HG02798 (cell line): Measurements from ENCODE around the gene IL25.

ENCODE experiments used
- ATAC-seq: cut with Tn5 transposase; IDR thresholded peaks from one replicate; pipeline ENCODE4 v1.9.1; 2021; ENCODE audit warnings: mild to moderate bottlenecking; ENCODE audit not compliant: unreplicated experiment, poor library complexity

Gene IL25

DNA sequence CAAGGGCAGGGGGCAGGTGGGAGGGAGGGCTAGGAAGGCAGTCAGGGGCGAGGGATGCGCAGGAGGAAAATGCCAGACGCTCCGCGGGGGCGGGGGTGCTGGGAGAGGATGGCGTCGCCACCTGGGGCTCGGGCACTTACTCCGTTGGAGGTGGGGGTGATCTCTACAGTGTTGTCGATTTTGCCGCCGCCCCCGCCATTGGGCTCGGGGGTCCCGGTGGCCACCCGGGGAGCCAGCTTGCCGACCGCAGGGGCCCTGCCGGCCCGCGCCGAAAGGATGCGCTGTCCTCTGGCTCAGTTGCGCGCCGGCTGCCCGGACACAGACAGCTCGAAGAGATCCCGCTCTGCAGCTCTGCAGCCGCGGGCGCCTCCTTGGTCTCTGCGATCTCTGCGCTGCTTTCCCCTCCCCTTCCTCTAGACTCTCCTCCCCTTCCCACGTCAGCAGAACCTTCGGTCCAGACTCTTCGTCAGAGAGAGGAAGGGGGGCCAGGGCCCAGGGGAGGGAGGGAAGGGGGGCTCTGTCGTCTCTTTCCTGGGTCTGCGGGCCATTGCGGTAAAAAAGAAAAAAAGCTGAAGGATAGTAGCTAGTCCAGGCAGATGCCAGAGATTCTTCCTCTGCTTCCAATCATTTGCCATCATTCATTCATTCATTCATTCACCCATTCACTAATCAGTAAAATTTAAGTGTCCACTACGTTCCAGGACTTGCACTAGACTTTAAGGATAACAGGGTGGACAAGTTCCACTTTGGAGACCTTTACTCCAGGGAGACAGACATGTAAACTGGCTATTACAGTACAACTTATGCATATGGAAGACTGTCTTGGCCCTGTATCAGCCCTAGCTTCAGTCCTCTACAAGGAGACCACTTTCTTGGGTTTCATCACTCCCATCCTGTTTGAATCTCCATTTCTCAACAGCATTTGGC, 19.8 kb upstream of the IL25 start, which contains the start of gene SLC22A17:
TSS of gene SLC22A17 (minus strand) at position 382 of the 927 bp plus-strand sequence.
- ATAC-seq = no peak

DNA sequence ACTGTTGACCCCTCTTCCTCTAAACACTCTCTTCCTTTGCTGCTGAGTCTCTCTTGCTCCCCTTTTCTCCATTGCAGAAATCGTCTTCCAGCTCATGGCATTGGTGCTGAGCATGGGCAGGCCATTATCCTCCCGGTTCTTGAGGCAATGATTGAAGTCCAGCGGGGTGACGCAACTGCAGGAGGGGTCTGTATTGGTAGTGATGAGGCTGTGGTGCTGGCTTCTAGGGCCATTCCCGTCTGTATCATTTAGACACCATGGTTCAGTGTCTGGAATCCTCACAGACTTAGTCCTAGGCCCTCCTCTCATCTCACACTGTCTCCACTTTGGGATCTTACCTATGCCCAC, 19.2 kb upstream of the IL25 start:
- ATAC-seq = no peak

DNA sequence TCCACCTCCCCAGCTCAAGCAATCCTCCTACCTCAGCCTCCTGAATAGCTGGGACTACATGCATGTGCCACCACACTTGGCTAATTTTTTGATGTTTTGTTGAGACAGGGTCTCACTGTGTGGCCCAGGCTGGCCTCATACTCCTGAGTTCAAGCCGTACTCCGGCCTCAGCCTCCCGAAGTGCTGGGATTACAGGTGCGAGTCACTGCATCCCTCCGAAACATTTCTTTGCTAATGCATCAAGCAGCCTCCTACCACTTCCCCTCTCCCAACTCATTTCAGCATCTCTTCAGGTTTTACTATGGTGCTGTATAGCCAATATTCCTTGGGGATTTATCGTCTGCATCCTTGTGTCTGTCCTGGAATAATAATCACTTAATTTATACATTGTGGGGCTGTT, 17.6 kb upstream of the IL25 start:
- ATAC-seq = no peak

DNA sequence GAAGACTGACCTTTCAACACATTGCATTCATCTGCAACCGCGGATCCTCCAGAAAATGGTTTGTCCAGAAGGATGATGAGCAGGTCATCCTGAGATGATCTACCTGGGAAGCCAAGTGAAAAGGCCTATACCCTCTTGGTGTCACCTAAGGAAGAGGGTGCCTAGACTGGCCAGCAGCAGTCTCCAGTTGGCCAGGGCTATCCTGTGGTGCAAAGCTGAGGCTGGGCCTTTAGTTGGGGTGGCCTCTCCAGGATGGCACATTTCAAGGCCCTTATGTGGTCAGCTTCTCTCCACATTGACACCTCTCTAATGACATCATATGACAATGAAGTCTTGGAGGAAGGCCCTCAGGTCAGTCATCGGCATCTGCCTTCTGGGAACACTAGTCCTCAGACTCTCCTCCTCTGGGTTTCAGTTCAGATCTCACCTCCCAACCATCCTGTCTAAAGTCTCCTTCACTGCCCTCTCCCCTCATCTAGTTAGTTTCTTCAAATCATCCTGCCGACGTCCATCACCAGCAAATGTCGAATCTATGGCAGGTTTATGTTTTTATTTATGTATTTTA, 16.7 kb upstream of the IL25 start:
- no peak for ATAC-seq

DNA sequence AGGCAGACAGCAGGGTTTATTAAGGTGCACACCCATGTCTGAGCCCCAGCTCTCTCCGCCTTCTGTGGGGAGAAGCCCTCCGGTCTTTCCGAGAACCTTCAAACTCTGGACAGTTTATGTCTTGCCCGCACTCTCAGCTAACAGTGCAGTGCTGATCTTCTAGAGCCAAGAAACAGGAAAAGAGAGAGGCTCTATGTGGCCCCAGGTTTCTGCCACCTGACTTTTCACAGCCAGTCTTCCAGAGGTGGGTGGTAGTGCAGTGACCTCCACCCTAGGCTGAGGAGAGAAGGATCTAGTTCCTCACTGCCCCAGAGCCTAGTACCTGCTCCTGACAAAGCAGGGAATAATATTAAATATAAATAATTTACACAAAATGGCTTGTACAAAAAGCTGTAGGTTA, 15.9 kb upstream of the IL25 start:
- no peak for ATAC-seq

DNA sequence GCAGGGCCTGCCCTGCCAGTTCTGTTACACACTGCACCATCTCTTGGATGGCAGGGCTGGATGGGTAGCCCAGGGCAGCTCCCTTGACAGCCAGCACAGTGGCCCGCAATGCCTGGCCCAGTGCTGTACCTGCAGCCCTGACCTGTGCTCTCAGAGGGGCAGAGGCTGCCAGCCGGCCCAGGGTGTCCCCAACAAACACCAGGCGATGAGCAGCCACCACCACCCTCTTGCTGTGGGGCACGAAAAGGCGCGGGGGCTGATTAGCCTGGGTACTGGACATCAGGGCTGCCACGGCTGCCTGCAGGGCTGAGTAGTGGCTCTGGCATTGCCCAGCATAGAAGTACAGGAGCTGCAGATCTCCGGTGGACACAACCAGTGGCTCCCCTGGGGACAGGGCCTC, 15.3 kb upstream of the IL25 start:
- ATAC-seq = no peak

DNA sequence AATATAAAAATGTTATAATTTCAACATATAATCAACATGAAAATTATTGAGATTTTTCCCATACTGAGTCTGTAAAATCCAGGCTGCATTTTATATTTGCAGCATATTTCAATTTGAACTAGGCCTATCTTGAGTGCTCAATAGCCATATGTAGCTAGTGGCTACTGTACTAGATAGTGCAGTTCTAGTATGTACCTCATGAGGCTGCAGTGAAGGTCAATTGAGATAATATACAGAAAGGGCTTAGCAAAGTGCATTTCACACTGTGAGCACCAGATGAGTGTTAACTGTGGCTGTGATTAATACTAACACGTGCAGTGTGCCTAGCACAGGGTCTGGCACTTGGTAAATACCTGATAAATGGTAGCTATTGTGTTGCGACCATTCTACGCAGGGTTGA, 14.6 kb upstream of the IL25 start:
- no peak for ATAC-seq

DNA sequence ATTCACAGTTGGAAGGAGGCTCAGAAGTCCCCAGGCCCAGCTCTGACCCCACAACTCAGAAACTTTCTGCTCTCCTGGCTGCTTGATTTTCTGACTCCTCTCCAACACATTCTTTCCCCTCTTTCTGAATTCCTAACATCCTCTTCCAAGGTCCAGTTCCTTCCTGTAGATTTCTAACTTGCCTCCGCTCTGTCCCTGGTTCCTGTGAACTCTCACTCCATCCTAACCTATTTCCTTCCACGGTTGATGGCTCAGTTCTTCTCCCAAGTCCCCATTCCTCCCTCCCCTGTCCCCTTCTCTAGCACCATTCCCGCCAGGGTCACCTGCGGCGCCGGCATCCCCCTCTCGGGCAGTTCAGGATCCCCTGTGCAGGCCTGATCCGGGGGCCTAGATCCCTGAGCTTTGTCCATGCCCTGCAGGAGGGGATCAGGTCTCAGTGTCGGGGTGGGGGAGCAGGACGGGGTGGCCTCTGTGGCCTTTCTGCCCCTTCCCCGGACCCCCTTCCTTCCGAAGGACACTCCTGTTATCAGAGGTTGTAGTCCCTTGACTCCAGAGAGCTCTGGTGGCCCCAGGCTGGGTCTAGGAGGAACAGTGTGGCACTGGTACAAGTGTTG, 13.9 kb upstream of the IL25 start:
- no peak for ATAC-seq

DNA sequence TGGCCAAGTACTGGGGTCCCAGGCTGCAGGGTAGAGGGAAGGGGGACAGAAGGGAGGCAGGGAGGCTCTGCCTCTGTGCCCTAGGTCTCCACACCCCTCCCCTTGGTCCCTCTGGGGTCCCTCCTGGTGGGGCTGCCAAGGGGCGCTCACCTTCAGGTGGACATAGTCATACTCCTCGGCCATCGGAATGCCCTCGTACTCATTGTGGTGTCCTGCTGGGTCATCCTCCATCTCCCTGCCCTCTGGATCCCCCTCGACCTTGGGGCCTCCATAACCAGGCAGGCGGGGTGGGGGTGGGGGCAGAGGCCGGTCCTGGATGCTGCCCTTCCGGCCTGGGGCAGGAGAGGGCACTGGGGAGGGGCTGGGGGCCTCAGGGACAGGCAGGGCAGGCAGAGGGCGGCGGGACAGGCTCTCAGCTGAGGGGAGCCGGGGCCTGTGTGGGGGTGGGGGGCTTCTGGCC, 13.4 kb upstream of the IL25 start:
- ATAC-seq = no peak

DNA sequence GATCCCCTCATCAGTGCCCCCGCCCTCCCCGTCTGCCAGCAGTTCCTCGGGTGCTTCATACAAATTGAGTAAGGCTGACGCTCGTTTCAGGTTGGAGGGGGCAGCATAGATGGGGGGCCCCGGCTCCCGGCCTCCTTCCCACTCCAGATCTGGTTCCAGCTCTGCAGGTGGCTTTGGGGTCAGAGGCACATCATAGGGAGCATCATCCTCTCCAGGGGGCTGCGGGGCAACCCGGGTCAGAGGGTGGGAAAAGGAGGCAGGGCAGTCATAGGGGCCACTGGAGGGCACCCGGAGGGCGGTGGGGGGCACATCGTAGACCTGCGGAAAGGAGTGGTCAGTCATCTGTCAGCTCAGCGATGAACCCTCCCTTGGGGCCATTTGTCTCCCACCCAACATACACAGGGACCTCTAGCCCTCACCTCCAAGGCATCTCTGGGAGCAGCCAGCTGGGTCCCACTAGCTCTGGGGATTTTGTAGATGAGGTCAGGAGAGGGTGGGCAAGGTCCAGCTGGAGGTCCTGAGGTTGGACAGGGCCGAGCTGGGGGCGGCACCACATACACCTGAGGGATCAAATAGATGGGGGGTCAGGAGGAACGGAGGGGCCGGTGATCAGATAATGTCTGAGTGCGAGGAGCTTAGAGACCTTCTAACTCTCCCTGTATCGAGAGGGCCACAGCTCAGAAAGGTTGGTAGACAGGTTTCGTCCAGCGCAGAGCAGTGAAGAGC, 12.7 kb upstream of the IL25 start:
- no peak for ATAC-seq

DNA sequence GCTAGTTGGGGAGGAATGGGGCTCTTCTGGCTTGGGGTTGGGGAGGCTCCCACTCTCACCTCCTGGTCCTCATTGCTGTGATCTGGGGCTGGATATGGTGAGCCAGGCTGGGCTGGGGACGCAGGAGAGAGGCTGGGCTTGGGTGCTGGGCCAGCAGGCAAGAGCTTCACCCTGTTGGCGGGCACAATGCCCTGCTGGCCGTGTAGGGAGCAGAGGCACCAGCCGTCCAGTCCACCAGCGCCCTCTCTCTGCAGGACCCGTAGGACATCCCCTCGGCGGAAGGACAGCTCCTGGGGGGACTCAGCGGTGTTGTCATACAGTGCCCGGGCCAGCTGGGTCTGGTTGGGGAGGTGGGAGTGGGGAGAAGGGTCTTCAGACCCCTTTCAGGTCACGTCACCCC, 12.1 kb upstream of the IL25 start:
- no peak for ATAC-seq

DNA sequence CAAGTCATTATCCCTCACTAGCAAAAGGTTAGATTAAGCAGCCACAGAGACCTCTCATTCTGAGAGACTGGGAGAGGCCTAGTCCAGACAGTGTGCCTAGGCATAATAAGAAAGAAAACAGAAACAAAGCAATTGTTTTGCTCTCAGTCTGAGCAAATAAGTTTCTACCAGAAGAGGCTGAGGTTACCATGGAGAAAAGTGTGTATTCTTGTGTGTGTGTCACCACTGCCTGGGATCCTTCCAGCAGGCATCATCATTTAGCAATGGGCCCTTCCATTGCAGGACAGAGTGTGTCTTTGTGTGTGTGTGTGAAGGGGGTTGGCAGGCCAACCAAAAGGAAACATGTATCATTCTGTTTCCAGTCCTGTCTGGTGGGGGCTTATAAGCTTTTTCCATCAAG, 11.3 kb upstream of the IL25 start:
- no peak for ATAC-seq

DNA sequence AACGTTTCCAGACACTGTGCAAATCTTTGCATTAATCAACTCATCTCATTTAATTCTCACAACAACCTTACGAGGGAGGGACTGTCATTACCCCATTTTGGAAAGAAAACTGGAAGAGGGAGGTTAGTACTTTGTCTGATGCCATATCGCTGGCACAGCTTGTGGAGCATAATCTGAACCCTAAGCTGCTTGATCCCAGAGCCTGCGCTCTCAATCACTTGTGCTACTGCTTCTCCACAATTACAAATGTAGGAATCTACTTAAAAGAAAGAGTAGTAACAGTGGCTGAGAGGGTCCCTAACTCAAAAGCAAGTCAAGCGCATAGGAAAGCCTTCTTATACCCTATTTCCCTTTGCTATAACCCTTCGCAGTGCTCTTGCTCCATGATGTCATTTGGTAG, 10.8 kb upstream of the IL25 start:
- no peak for ATAC-seq

DNA sequence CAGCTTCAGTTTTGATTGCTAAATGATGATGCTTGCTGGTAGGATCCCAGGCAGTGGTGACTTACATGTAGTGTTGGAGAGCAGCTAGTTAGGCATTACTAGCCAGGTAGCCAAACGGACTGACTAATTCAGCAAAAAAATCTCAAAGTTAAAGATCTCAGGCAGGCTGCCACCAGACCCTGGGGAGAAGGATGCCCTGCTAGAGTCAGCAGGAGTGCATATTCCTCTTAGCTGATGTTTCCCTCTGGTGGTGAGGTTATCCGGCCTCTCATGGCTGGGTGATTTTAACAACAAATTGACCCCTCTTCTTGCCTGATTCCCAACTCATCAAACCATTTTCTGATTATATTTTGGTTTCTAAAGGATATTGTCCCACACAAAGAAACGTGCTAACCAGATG, 10.4 kb upstream of the IL25 start:
- ATAC-seq = no peak

DNA sequence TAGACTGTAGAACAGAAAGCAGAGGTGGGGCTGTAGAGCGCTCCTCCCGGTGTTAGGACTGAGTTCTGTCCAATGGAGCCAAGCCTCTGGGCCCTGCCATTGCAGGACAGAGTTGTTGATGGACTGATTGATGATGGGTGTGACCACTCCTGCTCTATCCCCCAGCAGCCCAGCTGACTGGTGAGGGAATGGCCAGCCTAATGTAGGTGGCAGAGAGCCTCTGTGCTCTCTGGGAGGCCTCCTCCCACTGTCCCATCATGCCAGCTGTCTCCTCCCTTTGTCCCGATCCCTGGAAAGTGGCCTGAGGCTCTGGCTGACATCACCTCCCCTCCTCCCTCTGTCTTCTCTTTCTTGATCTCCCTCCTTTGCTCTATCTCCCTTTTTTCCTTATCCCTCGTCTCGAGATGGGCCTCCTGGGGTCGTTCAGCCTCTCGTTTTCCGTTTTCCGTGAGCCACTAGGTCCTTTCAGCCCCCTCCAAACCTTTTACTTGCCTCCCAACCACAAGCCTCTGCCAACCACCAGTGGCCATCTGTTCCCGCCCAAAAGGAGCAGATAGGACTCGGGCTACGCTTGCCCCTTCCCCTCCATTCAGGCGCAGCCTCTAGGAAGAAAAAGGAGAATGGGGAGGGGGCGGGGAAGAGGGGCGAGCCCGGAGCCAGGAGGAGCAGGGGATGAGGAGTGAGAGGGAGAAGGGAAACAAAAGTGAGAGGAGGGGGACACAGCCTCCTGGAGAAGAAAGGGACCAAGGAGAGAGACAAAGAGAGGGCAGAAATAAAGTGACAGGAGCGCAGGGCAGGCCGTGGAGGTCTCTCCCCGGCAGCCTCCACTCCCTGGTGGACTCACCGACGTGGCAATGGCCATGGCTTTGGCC, 8.2 kb upstream of the IL25 start:
- ATAC-seq = no peak

DNA sequence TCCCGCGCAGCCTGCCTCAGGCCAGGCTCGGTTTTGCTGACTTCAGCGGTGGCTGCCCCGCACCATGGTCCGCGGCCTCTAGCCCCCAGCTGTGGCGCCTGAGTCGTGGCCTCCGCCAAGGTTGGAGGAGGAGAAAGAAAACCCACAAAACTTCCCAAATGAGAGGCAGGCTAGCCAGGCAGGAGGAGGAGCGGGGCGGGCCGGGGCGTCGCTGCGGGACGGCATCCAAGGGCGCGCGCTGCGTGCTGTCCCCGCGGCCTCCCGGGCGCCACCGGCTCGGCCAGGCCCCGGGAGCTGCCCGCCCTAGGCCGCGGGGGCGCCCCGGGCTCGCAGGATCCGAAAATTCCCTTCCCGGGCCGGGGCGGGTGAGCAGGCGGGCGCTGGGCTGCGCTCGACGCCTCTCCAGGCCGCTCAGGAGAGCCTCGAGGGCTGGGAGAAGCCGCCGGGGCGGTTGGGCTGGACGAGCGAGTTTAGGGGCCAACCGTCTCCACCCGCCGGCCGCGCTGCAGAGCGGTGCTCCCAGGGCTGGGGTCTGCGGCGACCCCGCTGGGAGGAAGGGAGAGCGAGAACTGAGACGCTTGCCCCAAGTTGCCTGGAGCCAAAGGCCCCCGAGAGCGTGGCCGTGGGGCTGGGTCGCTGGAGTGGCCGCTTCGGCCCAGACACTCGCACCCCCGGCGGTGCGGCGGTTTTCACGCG, 7.4 kb upstream of the IL25 start, which contains the start of gene EFS:
TSS of gene EFS (minus strand) at position 137 of the 696 bp plus-strand sequence. CDS start 147 bp downstream, outside the sequence.
- ATAC-seq = no peak

DNA sequence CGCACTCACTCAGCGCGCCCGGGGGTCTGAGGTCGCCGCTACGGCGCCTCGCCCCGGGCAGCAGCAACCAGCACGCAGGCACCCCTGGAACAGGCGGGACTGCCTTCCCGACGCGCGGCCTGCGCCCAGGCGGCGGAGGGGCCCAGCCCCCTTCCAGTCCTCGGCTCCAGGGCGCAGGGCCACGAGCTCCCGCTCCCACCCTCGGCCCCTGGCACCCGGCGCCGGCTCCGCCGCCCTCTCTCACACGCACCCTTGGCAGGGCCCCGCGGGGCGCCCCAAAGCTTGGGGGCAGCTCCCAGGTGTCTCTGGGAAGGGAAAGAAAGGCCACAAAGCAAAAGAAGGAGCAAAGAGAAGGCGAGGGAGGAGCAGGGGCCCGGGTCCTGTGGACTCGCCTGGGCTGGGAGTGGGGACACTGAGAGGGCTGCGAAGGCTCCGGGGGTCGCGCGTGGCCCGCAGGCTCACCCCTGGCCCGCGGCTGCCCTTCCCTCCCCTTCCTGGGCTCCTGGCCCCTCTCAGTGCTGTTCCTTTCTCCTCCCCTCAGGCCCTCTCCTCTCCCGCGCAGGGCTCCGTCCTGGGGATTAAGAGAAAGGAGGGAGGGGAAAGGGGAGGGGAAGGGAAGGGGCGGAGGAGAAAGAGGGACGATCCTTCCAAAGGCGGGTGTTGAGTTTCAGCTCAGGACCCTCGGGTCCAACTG, 6.7 kb upstream of the IL25 start:
- ATAC-seq = no peak

DNA sequence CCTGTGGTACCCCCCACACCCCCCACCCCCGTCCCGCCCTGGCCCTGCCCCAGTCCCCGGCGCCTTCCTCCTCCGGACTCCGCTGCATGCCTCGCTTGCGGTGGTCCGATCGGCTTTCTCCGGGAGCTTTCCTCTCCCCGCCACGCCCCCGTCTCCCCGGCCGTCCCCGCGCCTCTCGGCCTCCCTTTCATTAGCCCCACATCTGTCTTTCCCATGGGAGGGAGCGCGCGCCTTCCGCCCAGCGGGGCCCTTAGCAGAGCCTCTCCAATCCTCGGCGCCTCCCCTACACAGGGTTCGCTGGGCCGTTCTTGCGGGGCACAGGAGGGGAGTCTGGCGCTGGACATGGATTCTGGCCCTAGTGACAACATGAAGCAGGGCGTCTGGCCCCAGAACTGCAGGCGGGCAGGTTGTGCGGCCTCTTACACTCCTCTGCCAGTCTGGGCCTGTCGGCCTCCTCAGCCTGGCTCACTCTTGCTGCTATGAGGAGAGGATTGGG, 6.1 kb upstream of the IL25 start:
- ATAC-seq = no peak
